GM21367 (cell line): Measurements from ENCODE around the gene PASD1.
A peak's percentile ranks its signal among the peaks of the same experiment; 100 is the strongest.
"Not testable (repeated sequence)": the region's sequence is repeated elsewhere in the genome, so short reads cannot be mapped to it uniquely, and the experiment has no call there.

Experiments used
- ATAC-seq: cut with Tn5 transposase; IDR thresholded peaks from one replicate; pipeline ENCODE4 v1.9.1; 2021; ENCODE audit not compliant: unreplicated experiment

Gene PASD1

GRCh38 chrX:151621422-151621821 is 57.9 kb downstream of the PASD1 start:
- ATAC-seq: no peak

- ATAC-seq: no peak
Measured at GRCh38 chrX:151624677-151625076, 61.2 kb downstream of the PASD1 start.

GRCh38 chrX:151631822-151632221 is 68.3 kb downstream of the PASD1 start:
- no peak for ATAC-seq

- no peak for ATAC-seq
Measured at GRCh38 chrX:151633157-151633556, 69.7 kb downstream of the PASD1 start.

- no peak for ATAC-seq
Measured at GRCh38 chrX:151634937-151635336, 71.5 kb downstream of the PASD1 start.

GRCh38 chrX:151641564-151641963 is 78.1 kb downstream of the PASD1 start:
- ATAC-seq: no peak

- no peak for ATAC-seq
Measured at GRCh38 chrX:151675121-151675746, 111.8 kb downstream of the PASD1 start.

GRCh38 chrX:151676196-151676595 is 112.7 kb downstream of the PASD1 start:
- ATAC-seq: no peak

- no peak for ATAC-seq
Measured at GRCh38 chrX:151679798-151680402, 116.4 kb downstream of the PASD1 start.

GRCh38 chrX:151680805-151681204 is 117.3 kb downstream of the PASD1 start:
- ATAC-seq: peak; percentile 82

- ATAC-seq: no peak
Measured at GRCh38 chrX:151687635-151688034, 124.2 kb downstream of the PASD1 start.

- no peak for ATAC-seq
Measured at GRCh38 chrX:151688695-151689094, 125.2 kb downstream of the PASD1 start.

- no peak for ATAC-seq
Measured at GRCh38 chrX:151692825-151693224, 129.3 kb downstream of the PASD1 start.

- ATAC-seq: no peak
Measured at GRCh38 chrX:151694121-151694520, 130.6 kb downstream of the PASD1 start.

- ATAC-seq: no peak
Measured at GRCh38 chrX:151694661-151695582, 131.4 kb downstream of the PASD1 start, which contains the start of gene PRRG3. Gene PRRG3 (plus strand): TSS chrX:151695458. CDS start chrX:151698815, 3,357 bp downstream.

- ATAC-seq: no peak
Measured at GRCh38 chrX:151695583-151696340, 132.3 kb downstream of the PASD1 start.

GRCh38 chrX:151697082-151697481 is 133.6 kb downstream of the PASD1 start:
- not testable (repeated sequence) for ATAC-seq

GRCh38 chrX:151697522-151697921 is 134.0 kb downstream of the PASD1 start:
- no peak for ATAC-seq

- ATAC-seq: no peak
Measured at GRCh38 chrX:151698485-151698884, 135.0 kb downstream of the PASD1 start.

- ATAC-seq: no peak
Measured at GRCh38 chrX:151699746-151700145, 136.3 kb downstream of the PASD1 start.

GRCh38 chrX:151700581-151700980 is 137.1 kb downstream of the PASD1 start:
- ATAC-seq: no peak
